K562 (cell line): ENCODE data around the gene PHOX2A.

Source experiments
- NFIC ChIP-seq: fragments of 450-650 bp; IDR thresholded peaks from 2 replicates; pipeline ENCODE4 v1.6.1; 2017; ENCODE audit warnings: mild to moderate bottlenecking, inconsistent platforms
- PURB ChIP-seq: sonication (generic); formaldehyde crosslinking; IDR thresholded peaks from 2 replicates; pipeline ENCODE4 v1.9.0; 2021; ENCODE audit warnings: low read depth, mild to moderate bottlenecking, missing genetic modification reagents
- RFX1 ChIP-seq: fragments of 450-650 bp; IDR thresholded peaks from 2 replicates; pipeline ENCODE4 v1.6.1; 2016; ENCODE audit warnings: mild to moderate bottlenecking, moderate library complexity
- TEAD4 ChIP-seq, 2 experiments: sonication (generic) in 1 of 2; formaldehyde crosslinking in 1 of 2; IDR thresholded peaks; 2 replicates each; pipeline versions ENCODE4 v1.6.1 to v1.8.0; 2012 to 2022; ENCODE audit warnings: borderline replicate concordance in 1 of 2, inconsistent platforms in 1 of 2, low read length in 1 of 2, mild to moderate bottlenecking in 1 of 2, missing genetic modification reagents in 1 of 2
- ZFX ChIP-seq: sonication (generic); formaldehyde crosslinking; IDR thresholded peaks from 2 replicates; pipeline ENCODE4 v1.8.0; 2022; ENCODE audit warnings: mild to moderate bottlenecking, missing genetic modification reagents, moderate library complexity
- TF ChIP-seq, protein P1 (sequence below), 2 experiments: fragments of 450-650 bp; conservative IDR thresholded peaks; 2 replicates each; pipeline ENCODE4 v1.6.1; 2017; ENCODE audit warnings: mild to moderate bottlenecking in 2 of 2, moderate library complexity in 2 of 2
- TF ChIP-seq, protein P2 (sequence below): fragments of 250-450 bp; sonication (Bioruptor Pico); IDR thresholded peaks from 2 replicates; pipeline ENCODE4 v1.8.0; 2021; ENCODE audit warnings: moderate library complexity, mild to moderate bottlenecking, inconsistent platforms

GRCh38 chr11:72238040-72238450 lies 5.9 kb downstream of the PHOX2A start:
- TF ChIP-seq, protein P1, sequence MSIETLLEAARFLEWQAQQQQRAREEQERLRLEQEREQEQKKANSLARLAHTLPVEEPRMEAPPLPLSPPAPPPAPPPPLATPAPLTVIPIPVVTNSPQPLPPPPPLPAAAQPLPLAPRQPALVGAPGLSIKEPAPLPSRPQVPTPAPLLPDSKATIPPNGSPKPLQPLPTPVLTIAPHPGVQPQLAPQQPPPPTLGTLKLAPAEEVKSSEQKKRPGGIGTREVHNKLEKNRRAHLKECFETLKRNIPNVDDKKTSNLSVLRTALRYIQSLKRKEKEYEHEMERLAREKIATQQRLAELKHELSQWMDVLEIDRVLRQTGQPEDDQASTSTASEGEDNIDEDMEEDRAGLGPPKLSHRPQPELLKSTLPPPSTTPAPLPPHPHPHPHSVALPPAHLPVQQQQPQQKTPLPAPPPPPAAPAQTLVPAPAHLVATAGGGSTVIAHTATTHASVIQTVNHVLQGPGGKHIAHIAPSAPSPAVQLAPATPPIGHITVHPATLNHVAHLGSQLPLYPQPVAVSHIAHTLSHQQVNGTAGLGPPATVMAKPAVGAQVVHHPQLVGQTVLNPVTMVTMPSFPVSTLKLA (conservative IDR thresholded peaks at IDR 0.05): no peak
- TF ChIP-seq NFIC: 0 out of 2 replicates have a peak, but pooled peaks have one; percentile 9
- TF ChIP-seq PURB (CRISPR knock-in tag): no peak
- no peak for TF ChIP-seq TEAD4 (IDR thresholded peaks at IDR 0.05; ENCODE audit: low read length)
- no peak for TF ChIP-seq TEAD4 (CRISPR knock-in tag; IDR thresholded peaks at IDR 0.05; ENCODE audit: borderline replicate concordance)
- TF ChIP-seq, protein P2, sequence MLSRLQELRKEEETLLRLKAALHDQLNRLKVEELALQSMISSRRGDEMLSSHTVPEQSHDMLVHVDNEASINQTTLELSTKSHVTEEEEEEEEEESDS (CRISPR knock-in tag): no peak
- no peak for TF ChIP-seq ZFX (CRISPR knock-in tag)
- no peak for TF ChIP-seq RFX1
